Left lung (tissue), 10 donors: ENCODE measurements around the gene RPS14. TPM values are rescaled to one million over a fixed set of nuclear protein-coding genes. Genes with fewer than 3 reads are reported as not detected.
"Not testable (repeated sequence)": the region's sequence is repeated elsewhere in the genome, so short reads cannot be mapped to it uniquely, and the experiment has no call there.

Experiments used
- ATAC-seq: fragments of 200-7000 bp; cut with Tn5 transposase; one replicate; pipeline ENCODE4 v1.9.1; 2020; ENCODE audit warnings: moderate library complexity
- DNase-seq, 4 donors: peaks; one replicate each; pipeline ENCODE4 v3.0.0-alpha.2; 2013 to 2020
- H3K27ac ChIP-seq, 2 donors: fragments of 200-600 bp; sonication (generic) in 1 of 2; one replicate each; pipeline versions ENCODE4 v1.5.0 to v1.8.0; 2020 to 2021
- H3K27me3 ChIP-seq, 2 donors: fragments of 200-600 bp; sonication (generic) in 1 of 2; one replicate each; pipeline versions ENCODE4 v1.5.0 to v1.8.0; 2020 to 2021
- H3K36me3 ChIP-seq, 2 donors: fragments of 200-600 bp; sonication (generic) in 1 of 2; one replicate each; pipeline versions ENCODE4 v1.5.0 to v1.8.0; 2020 to 2021
- H3K4me1 ChIP-seq, 2 donors: fragments of 200-600 bp; one replicate each; pipeline ENCODE4 v1.8.0; 2021
- H3K4me3 ChIP-seq, 2 donors: fragments of 200-600 bp; sonication (generic) in 1 of 2; one replicate each; pipeline versions ENCODE4 v1.5.0 to v1.8.0; 2020 to 2021; ENCODE audit warnings: mild to moderate bottlenecking in 1 of 2
- H3K9me3 ChIP-seq, 2 donors: fragments of 200-600 bp; sonication (generic) in 1 of 2; one replicate each; pipeline versions ENCODE4 v1.5.0 to v1.8.0; 2020 to 2021
- CTCF ChIP-seq, 2 donors: fragments of 200-600 bp; sonication (generic) in 1 of 2; IDR thresholded peaks; one replicate each; pipeline versions ENCODE4 v1.5.0 to v1.8.0; 2021; ENCODE audit warnings: antibody characterized with exemption in 2 of 2
- intact Hi-C, 2 donors: fragments of 100-400 bp; cut with DNase I; formaldehyde crosslinking; loops; one replicate each; pipeline versions ENCODE4 v1.11.2 to v1.14.2; 2022
- polyA plus RNA-seq, 6 donors: library from polyadenylated mRNA; unstranded; fragments of 120-200 nt; gene quantifications; one replicate each; pipeline ENCODE4 v1.2.1, GENCODE V29; 2013; ENCODE audit not compliant: insufficient read length in 6 of 6
- total RNA-seq, 2 donors: library from RNA; stranded (reverse); fragmentation: NEBNext Ultra II Directional; extraction: Animal tissue kit (Norgen Biotek cat#: 25700); gene quantifications; one replicate each; pipeline ENCODE4 v1.2.1, GENCODE V29; 2021
- donor health status: DM: no; HTN: yes; CAD: no.
- donor health status: DM: no; HTN: no; CAD: no.

The RPS14 gene
- total and polyA plus RNA-seq, 8 donors = 1,428 to 2,778 (median 2,416) TPM

- no peak for ATAC-seq
Measured at GRCh38 chr5:150429410-150429873, 20.1 kb downstream of the RPS14 start.

GRCh38 chr5:150428978-150429377 is 20.6 kb downstream of the RPS14 start:
- no peaks in the 10 kb centered on the region for H3K36me3 ChIP-seq
- no peak for TF ChIP-seq CTCF (IDR thresholded peaks at IDR 0.05)
- intact Hi-C loops = no loop called here
- H3K27ac ChIP-seq = no peak overlapping the region
- H3K27me3 ChIP-seq = no peaks in the 10 kb centered on the region
- no peaks in the 10 kb centered on the region for H3K4me1 ChIP-seq
- DNase-seq (no peak), ATAC-seq (no peak)
- no peak overlapping the region for H3K4me3 ChIP-seq
- H3K9me3 ChIP-seq = no peaks in the 10 kb centered on the region

More at GRCh38 chr5:150429410-150429873, 20.1 kb downstream of the RPS14 start:
- Histone ChIP-seq H3K4me1 (no peaks in the 10 kb centered on the region), H3K27ac (no peak overlapping the region), H3K4me3 (no peak overlapping the region), H3K27me3 (no peaks in the 10 kb centered on the region), H3K9me3 (no peaks in the 10 kb centered on the region), H3K36me3 (no peaks in the 10 kb centered on the region)
- intact Hi-C loops = no loop called here
- no peak for DNase-seq
- no peak for TF ChIP-seq CTCF (IDR thresholded peaks at IDR 0.05)

- H3K9me3 ChIP-seq = no peaks in the 10 kb centered on the region
- H3K36me3 ChIP-seq = no peaks in the 10 kb centered on the region
- no peaks in the 10 kb centered on the region for H3K4me1 ChIP-seq
- ATAC-seq = peak; percentile 68
- H3K27ac ChIP-seq = peak overlapping the region in 1 of 2 donors; percentile 55
- no peak overlapping the region for H3K4me3 ChIP-seq
- H3K27me3 ChIP-seq = no peaks in the 10 kb centered on the region
- no peak for TF ChIP-seq CTCF (IDR thresholded peaks at IDR 0.05)
- peak in 1 of 4 donors; percentile 77 for DNase-seq
- intact Hi-C loops = no loop called here
Measured at GRCh38 chr5:150428106-150428876, 21.2 kb downstream of the RPS14 start.

GRCh38 chr5:150426165-150426564 is 23.4 kb downstream of the RPS14 start:
- H3K9me3 ChIP-seq, H3K27me3 ChIP-seq, ATAC-seq, H3K4me1 ChIP-seq, H3K27ac ChIP-seq, DNase-seq, H3K4me3 ChIP-seq, H3K36me3 ChIP-seq, intact Hi-C loops: not testable (repeated sequence)

- Histone ChIP-seq H3K4me3 (no peak overlapping the region), H3K9me3 (no peaks in the 10 kb centered on the region), H3K36me3 (no peaks in the 10 kb centered on the region), H3K4me1 (no peaks in the 10 kb centered on the region), H3K27me3 (no peaks in the 10 kb centered on the region), H3K27ac (no peak overlapping the region)
- intact Hi-C loops = no loop called here
- ATAC-seq (no peak), DNase-seq (no peak)
- TF ChIP-seq CTCF (IDR thresholded peaks at IDR 0.05) = no peak
Measured at GRCh38 chr5:150422758-150423157, 26.8 kb downstream of the RPS14 start.
